ENCODE results near the gene ABCA1. TPM values are rescaled to one million over a fixed set of nuclear protein-coding genes. Genes with fewer than 3 reads are reported as not detected.
"Not testable (repeated sequence)": the region's sequence is repeated elsewhere in the genome, so short reads cannot be mapped to it uniquely, and the experiment has no call there.

The ABCA1 gene
- total and polyA plus RNA-seq, 3 donors from 2014 or later: 8.5 to 57.9 (median 42.0) TPM

DNA sequence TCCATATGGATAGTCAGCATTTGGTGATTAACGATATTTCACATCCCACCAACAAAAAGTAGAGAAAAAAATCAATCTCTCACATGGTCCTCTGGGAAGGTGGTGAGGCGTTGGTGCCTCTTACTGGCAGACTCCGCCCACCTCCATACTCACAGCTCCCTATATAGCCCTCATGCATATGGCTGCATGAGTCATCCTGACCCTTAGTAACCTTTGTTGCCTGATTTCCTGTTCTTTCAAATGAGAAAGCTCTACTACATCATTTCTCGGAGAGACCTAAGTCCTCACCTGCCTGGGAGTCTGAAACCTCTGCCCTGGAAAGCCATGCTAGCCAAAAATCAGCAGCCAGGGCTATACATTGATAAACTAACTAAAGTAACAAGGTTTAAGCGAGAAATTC lies 33.3 kb upstream of the ABCA1 start:
- H3K27me3 ChIP-seq: no peaks in the 10 kb centered on the region
- TF ChIP-seq POLR2A (IDR thresholded peaks at IDR 0.05): no peak
- TF ChIP-seq, protein P1, sequence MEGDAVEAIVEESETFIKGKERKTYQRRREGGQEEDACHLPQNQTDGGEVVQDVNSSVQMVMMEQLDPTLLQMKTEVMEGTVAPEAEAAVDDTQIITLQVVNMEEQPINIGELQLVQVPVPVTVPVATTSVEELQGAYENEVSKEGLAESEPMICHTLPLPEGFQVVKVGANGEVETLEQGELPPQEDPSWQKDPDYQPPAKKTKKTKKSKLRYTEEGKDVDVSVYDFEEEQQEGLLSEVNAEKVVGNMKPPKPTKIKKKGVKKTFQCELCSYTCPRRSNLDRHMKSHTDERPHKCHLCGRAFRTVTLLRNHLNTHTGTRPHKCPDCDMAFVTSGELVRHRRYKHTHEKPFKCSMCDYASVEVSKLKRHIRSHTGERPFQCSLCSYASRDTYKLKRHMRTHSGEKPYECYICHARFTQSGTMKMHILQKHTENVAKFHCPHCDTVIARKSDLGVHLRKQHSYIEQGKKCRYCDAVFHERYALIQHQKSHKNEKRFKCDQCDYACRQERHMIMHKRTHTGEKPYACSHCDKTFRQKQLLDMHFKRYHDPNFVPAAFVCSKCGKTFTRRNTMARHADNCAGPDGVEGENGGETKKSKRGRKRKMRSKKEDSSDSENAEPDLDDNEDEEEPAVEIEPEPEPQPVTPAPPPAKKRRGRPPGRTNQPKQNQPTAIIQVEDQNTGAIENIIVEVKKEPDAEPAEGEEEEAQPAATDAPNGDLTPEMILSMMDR (IDR thresholded peaks at IDR 0.05): no peak
- no peak for DNase-seq
- no peaks in the 10 kb centered on the region for H3K4me1 ChIP-seq
- H3K9me3 ChIP-seq: no peaks in the 10 kb centered on the region
- no peak overlapping the region for H3K4me3 ChIP-seq
- 85 to 91% methylated on average over 5 of the region's 5 CpGs for WGBS, 2 donors
- intact Hi-C loops (cut with DNase I; ENCODE audit: low total_unique reads): no loop called here
- no peak overlapping the region for H3K27ac ChIP-seq
- H3K36me3 ChIP-seq (ENCODE audit: low read depth, missing control alignments): no peaks in the 10 kb centered on the region

DNA sequence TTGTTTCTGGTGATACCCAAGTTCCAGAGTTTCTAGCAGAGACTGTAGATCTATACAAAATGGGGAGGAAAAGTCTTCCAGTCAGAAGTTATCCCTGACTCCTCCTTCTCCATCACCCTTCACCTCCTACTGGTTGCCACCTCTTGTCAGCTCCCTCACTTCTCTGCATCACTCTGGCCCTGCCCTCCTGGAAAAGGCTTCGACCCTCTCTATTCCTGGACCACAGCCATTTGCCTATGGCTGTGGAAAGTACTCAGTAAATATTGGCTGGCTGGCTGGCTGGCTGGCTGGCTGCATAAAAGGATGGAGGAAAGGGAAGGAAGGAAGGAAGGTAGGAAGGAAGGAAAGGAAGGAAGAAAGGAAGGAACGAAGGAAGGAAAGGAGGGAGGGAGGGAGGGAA lies 32.7 kb upstream of the ABCA1 start:
- intact Hi-C loops (cut with DNase I; ENCODE audit: low total_unique reads): no loop called here
- Histone ChIP-seq H3K27ac (no peak overlapping the region), H3K27me3 (no peaks in the 10 kb centered on the region), H3K4me1 (no peaks in the 10 kb centered on the region), H3K36me3 (ENCODE audit: low read depth, missing control alignments) (no peaks in the 10 kb centered on the region), H3K9me3 (no peaks in the 10 kb centered on the region), H3K4me3 (no peak overlapping the region)
- TF ChIP-seq POLR2A (IDR thresholded peaks at IDR 0.05): no peak
- TF ChIP-seq, protein P1 (IDR thresholded peaks at IDR 0.05): no peak
- no peak for DNase-seq
- 25 to 53% methylated on average over 2 of the region's 2 CpGs for WGBS, 2 donors

DNA sequence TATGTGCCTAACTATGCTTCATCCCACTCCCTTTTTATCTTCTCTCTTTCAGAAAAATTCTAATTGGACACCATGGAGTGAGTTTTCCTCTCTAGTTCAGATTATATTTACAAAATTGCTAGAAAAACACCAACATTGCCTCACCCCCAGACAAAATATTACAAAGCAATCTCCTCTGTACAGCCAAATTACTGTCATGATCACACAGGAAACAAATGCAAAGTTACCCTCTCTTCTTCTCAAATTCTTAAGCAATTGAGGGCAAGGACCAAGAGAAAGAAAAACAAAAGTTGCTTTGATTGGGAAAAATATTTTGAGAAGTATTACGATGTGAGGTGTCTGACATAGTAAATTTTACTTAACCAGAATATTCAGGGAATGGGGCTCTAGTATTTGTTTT lies 30.8 kb upstream of the ABCA1 start:
- Histone ChIP-seq H3K4me3 (no peak overlapping the region), H3K4me1 (no peaks in the 10 kb centered on the region), H3K36me3 (ENCODE audit: low read depth, missing control alignments) (no peaks in the 10 kb centered on the region), H3K9me3 (no peaks in the 10 kb centered on the region), H3K27ac (no peak overlapping the region), H3K27me3 (no peaks in the 10 kb centered on the region)
- TF ChIP-seq POLR2A (IDR thresholded peaks at IDR 0.05): no peak
- TF ChIP-seq, protein P1 (IDR thresholded peaks at IDR 0.05): no peak
- DNase-seq: no peak
- WGBS, 2 donors: 49 to 62% methylated on average over 1 of the region's 1 CpG
- intact Hi-C loops (cut with DNase I; ENCODE audit: low total_unique reads): no loop called here

DNA sequence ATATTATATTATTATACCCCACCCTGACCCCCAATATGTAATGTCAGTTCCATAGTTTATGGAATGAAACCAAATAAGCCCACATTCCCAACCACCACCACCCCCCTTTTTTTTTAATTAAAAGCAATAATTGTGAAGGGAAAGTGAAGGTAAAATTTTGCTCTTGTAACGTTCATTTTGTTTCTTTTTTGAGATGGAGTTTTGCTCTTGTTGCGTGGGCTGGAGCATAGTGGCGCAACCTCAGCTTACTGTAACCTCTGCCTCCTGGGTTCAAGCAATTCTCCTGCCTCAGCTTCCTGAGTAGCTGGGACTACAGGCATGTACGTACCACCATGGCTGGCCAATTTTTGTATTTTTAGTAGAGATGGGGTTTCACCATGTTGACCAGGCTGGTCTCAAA lies 30.1 kb upstream of the ABCA1 start:
- H3K27me3 ChIP-seq; H3K4me1 ChIP-seq; H3K27ac ChIP-seq; H3K9me3 ChIP-seq; H3K36me3 ChIP-seq (ENCODE audit: low read depth, missing control alignments); DNase-seq; intact Hi-C loops (cut with DNase I; ENCODE audit: low total_unique reads); H3K4me3 ChIP-seq: not testable (repeated sequence)
- 77 to 81% methylated on average over 4 of the region's 4 CpGs for WGBS, 2 donors

DNA sequence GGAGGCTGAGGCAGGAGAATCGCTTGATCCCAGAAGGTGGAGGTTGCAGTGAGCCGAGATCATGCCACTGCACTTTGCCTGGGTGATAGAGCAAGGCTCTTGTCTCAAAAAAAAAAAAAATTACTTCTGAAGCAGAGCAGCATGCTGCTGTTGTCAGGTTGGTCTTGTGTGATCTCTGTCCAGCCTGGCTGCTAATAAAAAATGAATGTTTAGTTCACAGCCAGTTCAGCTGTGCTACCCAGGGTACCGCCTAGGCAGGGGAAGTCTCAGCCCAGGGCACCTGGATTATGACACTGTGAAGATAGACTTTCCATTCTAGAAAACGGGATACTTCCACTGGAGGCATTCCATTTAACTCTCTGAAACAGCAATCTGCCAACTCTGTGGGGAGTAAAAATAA lies 23.5 kb upstream of the ABCA1 start:
- Histone ChIP-seq H3K27ac (no peak overlapping the region), H3K9me3 (no peaks in the 10 kb centered on the region), H3K36me3 (ENCODE audit: low read depth, missing control alignments) (no peaks in the 10 kb centered on the region), H3K4me3 (no peak overlapping the region), H3K4me1 (no peaks in the 10 kb centered on the region), H3K27me3 (no peaks in the 10 kb centered on the region)
- no peak for TF ChIP-seq POLR2A (IDR thresholded peaks at IDR 0.05)
- TF ChIP-seq, protein P1 (IDR thresholded peaks at IDR 0.05): no peak
- no peak for DNase-seq
- intact Hi-C loops (cut with DNase I; ENCODE audit: low total_unique reads): no loop called here
- WGBS, 2 donors: 71 to 75% methylated on average over 4 of the region's 4 CpGs
